ENCODE data around the gene HSD17B4.
"Not testable (repeated sequence)": the region's sequence is repeated elsewhere in the genome, so short reads cannot be mapped to it uniquely, and the experiment has no call there.

Gene HSD17B4

GRCh38 chr5:119476341-119476740 is 24.0 kb downstream of the HSD17B4 start:
- DNase-seq (ENCODE audit: low read depth in 1 of 2, low spot score in 1 of 2), result no peak

- no peak for DNase-seq (ENCODE audit: low read depth in 1 of 2, low spot score in 1 of 2)
These were observed 26.5 kb downstream of the HSD17B4 start for GRCh38 chr5:119478781-119479180.

DNA sequence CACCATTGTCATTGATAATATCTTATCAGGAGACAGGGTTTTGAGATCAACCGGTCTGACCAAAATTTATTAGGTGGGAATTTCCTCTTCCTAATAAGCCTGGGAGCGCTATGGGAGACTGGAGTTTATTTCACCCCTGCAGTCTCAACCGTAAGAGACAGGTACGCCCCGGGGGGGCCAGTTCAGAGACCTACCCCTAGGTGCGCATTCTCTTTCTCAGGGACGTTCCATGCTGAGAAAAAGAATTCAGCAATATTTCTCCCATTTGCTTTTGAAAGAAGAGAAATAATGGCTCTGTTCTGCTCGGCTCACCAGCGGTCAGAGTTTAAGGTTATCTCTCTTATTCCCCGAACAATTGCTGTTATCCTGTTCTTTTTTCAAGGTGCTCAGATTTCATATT is 28.3 kb downstream of the HSD17B4 start:
- not testable (repeated sequence) for DNase-seq (ENCODE audit: low read depth in 1 of 2, low spot score in 1 of 2)

GRCh38 chr5:119483155-119483554 is 30.9 kb downstream of the HSD17B4 start:
- no peak for DNase-seq (ENCODE audit: low read depth in 1 of 2, low spot score in 1 of 2)

DNA sequence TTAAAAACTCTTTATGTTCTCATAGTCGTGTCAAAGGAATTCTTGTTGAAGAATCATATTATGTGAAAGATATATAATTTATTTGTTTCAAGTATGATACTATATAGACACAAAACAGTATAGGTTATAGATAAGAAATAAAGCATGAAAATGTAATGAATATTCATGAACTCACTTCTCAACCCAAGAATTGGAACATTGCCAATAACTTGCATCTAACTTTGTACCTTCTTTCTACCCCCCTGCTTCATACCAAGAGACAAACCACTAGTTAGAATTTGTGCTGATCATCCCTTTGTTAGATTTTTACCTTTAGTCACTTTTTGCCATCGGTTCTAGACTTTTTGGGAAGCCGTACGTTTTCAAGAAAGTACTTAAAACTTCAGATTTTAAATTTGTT is 32.6 kb downstream of the HSD17B4 start:
- no peak for DNase-seq (ENCODE audit: low read depth in 1 of 2, low spot score in 1 of 2)

GRCh38 chr5:119501671-119502179 is 49.4 kb downstream of the HSD17B4 start:
- DNase-seq (ENCODE audit: low read depth in 1 of 2, low spot score in 1 of 2), result no peak

- DNase-seq (ENCODE audit: low read depth in 1 of 2, low spot score in 1 of 2), result not testable (repeated sequence)
These were observed 51.6 kb downstream of the HSD17B4 start for GRCh38 chr5:119503939-119504338.

DNA sequence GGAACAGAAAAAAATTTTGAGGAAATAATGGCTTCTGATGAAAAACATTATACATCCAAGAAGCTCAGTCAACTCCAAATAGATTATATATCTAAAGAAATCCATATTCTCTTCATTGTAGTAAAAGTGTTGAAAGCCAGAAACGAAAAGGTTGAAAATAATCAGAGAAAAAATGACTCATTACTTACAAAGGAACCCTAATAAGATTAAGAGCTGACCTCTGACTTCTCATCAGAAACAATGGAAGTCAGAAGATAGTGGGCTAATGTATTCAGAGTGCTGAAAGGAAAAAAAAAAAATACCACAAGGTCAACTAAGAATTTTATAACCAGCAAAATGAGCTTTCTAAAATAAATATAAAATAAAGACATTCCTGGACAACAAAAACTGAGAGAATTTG is 60.0 kb downstream of the HSD17B4 start:
- DNase-seq (ENCODE audit: low read depth in 1 of 2, low spot score in 1 of 2), result no peak

DNA sequence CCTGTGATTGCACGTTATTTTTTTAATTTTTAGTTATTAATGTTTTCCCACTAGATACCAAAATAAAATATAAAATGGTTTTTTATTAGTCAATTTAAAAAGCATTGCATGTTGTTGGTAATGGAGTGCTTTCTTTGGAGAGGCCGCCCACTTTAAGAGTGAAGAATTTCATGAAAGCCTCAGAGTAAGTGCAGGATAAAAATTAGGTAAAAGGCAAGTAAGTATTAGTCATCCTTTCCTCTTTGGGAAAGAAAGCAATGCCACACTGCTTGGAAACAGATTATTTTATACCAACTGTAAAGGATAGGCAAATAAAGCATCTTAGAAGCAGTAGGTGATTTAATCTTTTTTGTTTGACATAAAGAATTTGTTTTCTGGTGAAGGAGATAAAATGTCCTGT is 62.9 kb downstream of the HSD17B4 start:
- DNase-seq (ENCODE audit: low read depth in 1 of 2, low spot score in 1 of 2), result no peak

GRCh38 chr5:119517115-119517514 is 64.8 kb downstream of the HSD17B4 start:
- DNase-seq (ENCODE audit: low read depth in 1 of 2, low spot score in 1 of 2), result not testable (repeated sequence)

- no peak for DNase-seq (ENCODE audit: low read depth in 1 of 2, low spot score in 1 of 2)
These were observed 68.9 kb downstream of the HSD17B4 start for GRCh38 chr5:119521232-119521631.

- no peak for DNase-seq (ENCODE audit: low read depth in 1 of 2, low spot score in 1 of 2)
These were observed 70.5 kb downstream of the HSD17B4 start for GRCh38 chr5:119522841-119523240.

- no peak for DNase-seq (ENCODE audit: low read depth in 1 of 2, low spot score in 1 of 2)
These were observed 72.2 kb downstream of the HSD17B4 start for GRCh38 chr5:119524485-119524884.

DNA sequence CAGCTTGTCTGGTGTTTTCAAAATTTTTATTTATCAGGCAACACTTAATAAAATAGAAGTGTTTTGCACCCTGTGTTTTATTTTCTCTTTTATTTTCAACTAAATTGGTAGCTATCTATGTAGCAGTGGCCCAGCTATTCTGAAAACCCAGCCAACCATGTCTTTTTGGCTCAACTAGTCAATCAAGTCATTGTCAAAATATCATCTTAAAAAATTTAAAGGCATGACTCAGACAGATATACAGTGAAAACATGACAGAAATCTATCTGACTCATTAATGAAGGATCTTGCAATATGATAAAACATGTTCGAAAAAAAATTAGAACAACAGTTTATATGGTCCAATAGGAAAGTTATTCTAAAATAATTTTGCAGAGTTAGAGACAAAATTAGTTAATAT is 75.1 kb downstream of the HSD17B4 start:
- DNase-seq (ENCODE audit: low read depth in 1 of 2, low spot score in 1 of 2), result no peak

DNA sequence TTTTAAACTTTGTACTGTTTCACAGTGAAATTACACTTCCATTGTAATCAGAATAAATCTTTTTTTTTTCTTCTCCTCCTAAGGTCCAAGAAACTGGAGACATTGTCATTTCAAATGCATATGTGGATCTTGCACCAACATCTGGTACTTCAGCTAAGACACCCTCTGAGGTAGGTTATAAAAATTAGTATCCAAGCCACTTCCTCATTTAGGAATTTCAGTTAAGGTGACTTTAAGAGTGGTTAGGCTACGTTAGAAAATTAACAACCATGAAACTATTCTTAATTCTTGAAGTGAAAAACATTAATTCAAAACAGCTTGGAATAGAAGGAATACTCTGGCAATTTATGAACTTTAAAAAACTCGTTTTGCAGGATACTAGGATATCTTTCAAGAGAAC is 77.5 kb downstream of the HSD17B4 start:
- DNase-seq (ENCODE audit: low read depth in 1 of 2, low spot score in 1 of 2), result no peak

- no peak for DNase-seq (ENCODE audit: low read depth in 1 of 2, low spot score in 1 of 2)
These were observed 80.3 kb downstream of the HSD17B4 start for GRCh38 chr5:119532637-119533036.

- no peak for DNase-seq (ENCODE audit: low read depth in 1 of 2, low spot score in 1 of 2)
These were observed 85.4 kb downstream of the HSD17B4 start for GRCh38 chr5:119537704-119538103.

DNA sequence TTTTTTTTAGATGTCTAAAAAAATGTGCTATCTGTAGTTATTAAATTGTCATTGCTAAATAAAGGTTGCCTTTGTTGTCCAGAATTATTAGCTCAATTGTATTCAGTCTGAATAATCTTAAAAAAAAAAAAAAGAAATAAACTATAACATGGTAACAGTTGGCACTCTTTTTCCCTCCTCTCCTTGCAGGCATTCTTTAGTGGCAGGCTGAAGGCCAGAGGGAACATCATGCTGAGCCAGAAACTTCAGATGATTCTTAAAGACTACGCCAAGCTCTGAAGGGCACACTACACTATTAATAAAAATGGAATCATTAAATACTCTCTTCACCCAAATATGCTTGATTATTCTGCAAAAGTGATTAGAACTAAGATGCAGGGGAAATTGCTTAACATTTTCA is 89.4 kb downstream of the HSD17B4 start:
- DNase-seq (ENCODE audit: low read depth in 1 of 2, low spot score in 1 of 2), result no peak

DNA sequence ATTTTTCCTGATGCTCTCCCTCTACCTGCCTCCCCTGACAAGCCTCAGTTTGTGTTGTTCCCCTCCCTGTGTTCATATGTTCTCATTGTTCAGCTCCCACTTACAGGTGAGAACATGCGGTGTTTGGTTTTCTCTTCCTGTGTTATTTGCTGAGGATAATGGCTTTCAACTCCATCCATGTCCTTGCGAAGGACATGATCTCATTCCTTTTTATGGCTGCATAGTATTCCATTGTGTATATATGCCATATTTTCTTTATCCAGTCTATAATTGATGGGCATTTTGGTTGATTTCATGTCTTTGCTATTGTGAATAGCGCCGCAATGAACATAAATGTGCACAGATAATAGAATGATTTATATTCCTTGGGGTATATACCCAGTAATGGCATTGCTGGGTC is 99.5 kb downstream of the HSD17B4 start:
- no peak for DNase-seq (ENCODE audit: low read depth in 1 of 2, low spot score in 1 of 2)

DNA sequence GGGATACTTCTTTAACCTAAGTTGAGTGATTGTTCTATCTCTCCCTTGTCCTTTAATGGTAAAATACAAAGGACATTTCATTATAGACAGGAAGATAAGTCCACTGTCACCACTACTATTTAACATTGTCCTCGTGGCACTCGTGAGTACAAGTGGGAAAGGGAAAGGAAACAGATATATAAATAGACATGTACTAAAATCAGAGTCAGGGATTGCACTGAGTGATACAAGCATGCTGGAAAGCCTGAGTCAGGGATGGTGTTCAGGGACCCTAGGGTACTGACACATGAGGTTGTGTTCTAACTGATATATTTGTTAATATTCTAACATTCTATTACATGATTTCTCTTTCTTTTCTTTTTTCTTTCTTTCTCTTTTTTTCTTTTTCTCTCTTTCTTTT is 102.3 kb downstream of the HSD17B4 start:
- DNase-seq (ENCODE audit: low read depth in 1 of 2, low spot score in 1 of 2), result no peak

- DNase-seq (ENCODE audit: low read depth in 1 of 2, low spot score in 1 of 2), result no peak
These were observed 118.6 kb downstream of the HSD17B4 start for GRCh38 chr5:119570910-119571309.

DNA sequence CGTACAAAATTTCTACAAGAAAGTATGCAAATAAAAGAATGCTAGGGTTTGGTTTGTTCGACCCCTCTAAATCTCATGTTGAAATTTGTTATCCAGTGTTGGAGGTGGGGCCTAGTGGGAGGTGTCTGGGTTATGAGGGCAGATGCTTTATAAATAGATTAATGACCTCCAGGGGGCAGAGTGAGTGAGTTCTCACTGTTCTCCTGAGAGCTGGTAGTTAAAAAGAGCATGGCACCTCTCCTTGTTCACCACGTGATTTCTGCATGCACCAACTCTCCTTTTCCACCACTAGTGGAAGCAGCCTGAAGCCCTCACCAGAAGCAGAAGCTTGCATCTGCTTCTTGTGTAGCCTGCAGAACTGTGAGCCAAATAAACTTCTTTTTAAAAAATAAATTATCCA is 126.6 kb downstream of the HSD17B4 start:
- no peak for DNase-seq (ENCODE audit: low read depth in 1 of 2, low spot score in 1 of 2)

DNA sequence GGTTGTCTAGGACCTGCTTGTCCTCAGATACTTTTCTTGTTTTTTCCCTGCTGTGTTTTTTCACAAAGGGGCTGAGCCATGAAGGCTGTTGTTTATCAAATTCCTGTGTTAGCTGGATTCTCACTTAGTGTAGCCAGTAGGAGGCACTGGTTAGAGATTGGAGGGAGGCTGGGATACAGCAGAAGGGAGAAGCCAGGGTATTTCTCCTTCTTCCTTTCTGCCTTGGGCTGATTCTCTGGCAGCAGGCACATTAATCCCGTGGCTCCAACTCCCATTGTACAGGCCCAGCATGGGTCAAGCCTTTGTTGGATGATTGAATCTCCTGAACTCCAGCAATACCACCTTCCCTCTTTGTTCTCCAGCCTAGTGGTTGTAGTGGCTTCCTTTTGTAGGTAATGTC is 130.7 kb downstream of the HSD17B4 start:
- no peak for DNase-seq (ENCODE audit: low read depth in 1 of 2, low spot score in 1 of 2)

DNA sequence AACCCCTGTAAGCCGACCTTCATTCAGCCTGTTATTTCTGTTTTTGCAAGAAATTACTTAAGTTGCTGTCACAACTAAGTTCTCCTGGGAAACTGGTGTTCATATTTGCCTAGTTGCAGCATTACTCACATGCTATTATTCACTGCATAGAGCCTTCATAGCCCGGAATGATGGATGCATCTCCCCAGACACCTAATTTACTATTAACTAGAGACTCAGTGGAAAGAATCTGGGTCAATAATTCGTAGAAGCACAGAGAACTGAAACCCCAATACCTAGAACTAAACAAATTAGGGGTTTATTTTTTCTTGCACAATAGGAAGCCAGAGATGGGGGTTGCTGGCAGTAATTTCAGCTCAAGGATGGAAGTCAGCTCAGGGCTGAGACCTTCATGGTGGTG is 131.4 kb downstream of the HSD17B4 start:
- no peak for DNase-seq (ENCODE audit: low read depth in 1 of 2, low spot score in 1 of 2)

Measured in stimulated activated CD4-positive, alpha-beta T cell treated with anti-CD3 and anti-CD28 coated beads, Interleukin-15, amount 100 ng/mL, for 1 hour (primary cell).